Neural crest cell (in vitro differentiated cells): ENCODE measurements around the gene FBXL4. TPM values are rescaled to one million over a fixed set of nuclear protein-coding genes. Genes with fewer than 3 reads are reported as not detected.

Experiments used
- DNase-seq: peaks from one replicate; pipeline ENCODE4 v3.0.0; 2021; ENCODE audit warnings: low read depth, mixed read lengths, low spot score
- H3K27ac Mint-ChIP-seq: one replicate; pipeline ENCODE4 v1.8.0; 2021; ENCODE audit warnings: mild to moderate bottlenecking, mixed read lengths; ENCODE audit not compliant: unreplicated experiment
- H3K27me3 Mint-ChIP-seq: 2 replicates; pipeline ENCODE4 v1.8.0; 2021; ENCODE audit warnings: low read depth, mild to moderate bottlenecking, mixed read lengths
- H3K36me3 Mint-ChIP-seq: 2 replicates; pipeline ENCODE4 v1.8.0; 2021; ENCODE audit warnings: low read depth, mild to moderate bottlenecking, mixed read lengths
- H3K4me1 Mint-ChIP-seq: 2 replicates; pipeline ENCODE4 v1.8.0; 2021; ENCODE audit warnings: mixed read lengths
- H3K4me3 Mint-ChIP-seq: one replicate; pipeline ENCODE4 v1.8.0; 2021; ENCODE audit warnings: mild to moderate bottlenecking, mixed read lengths
- H3K9me3 Mint-ChIP-seq: 2 replicates; pipeline ENCODE4 v1.8.0; 2021; ENCODE audit warnings: mixed read lengths
- CTCF ChIP-seq: fragments of 200-600 bp; sonication (generic); conservative IDR thresholded peaks from 2 replicates; pipeline ENCODE4 v1.5.0; 2021; ENCODE audit warnings: antibody characterized with exemption, mild to moderate bottlenecking
- long read RNA-seq: library from polyadenylated mRNA; unstranded; transcript quantifications from one replicate; pipeline ENCODE4 v2.0.0, GENCODE V29; 2020
- total RNA-seq: library from RNA; stranded (reverse); gene quantifications from 2 replicates; pipeline ENCODE4 v1.2.1, GENCODE V29; 2021

Gene FBXL4
- 9.5 and 10.2 TPM in 2 replicates for total RNA-seq
- long read RNA-seq, full-length matches to known transcripts: 12 of 33 reads
- long read RNA-seq, partial matches to known transcripts: 9 of 33 reads
- long read RNA-seq, other reads (novel, unspliced or antisense): 12 of 33 reads

GRCh38 chr6:98947411-98948292 lies at the start of gene FBXL4:
FBXL4 (minus strand) TSS chr6:98947946; CDS start chr6:98926988, 20,958 bp downstream.
- peak within 1 kb of the TSS; percentile 25 for H3K27ac Mint-ChIP-seq
- peak within 1 kb of the TSS; percentile 97 for H3K4me3 Mint-ChIP-seq
- H3K27me3 Mint-ChIP-seq: no peaks in the 10 kb centered on the region
- H3K9me3 Mint-ChIP-seq: peaks cover 18% of the 10 kb centered on the region
- DNase-seq: peak; percentile 70
- peaks cover 7% of the 10 kb centered on the region for H3K36me3 Mint-ChIP-seq
- peaks cover 19% of the 10 kb centered on the region for H3K4me1 Mint-ChIP-seq
- TF ChIP-seq CTCF: no peak

GRCh38 chr6:98995116-98995515 lies 47.4 kb upstream of the FBXL4 start:
- Mint-ChIP-seq H3K27me3 (no peaks in the 10 kb centered on the region), H3K4me1 (no peaks in the 10 kb centered on the region), H3K4me3 (no peak overlapping the region), H3K36me3 (no peaks in the 10 kb centered on the region), H3K9me3 (no peaks in the 10 kb centered on the region), H3K27ac (no peak overlapping the region)
- DNase-seq: no peak
- TF ChIP-seq CTCF: no peak

GRCh38 chr6:98992535-98992934 lies 44.8 kb upstream of the FBXL4 start:
- no peak overlapping the region for H3K4me3 Mint-ChIP-seq
- H3K9me3 Mint-ChIP-seq: peaks cover 2% of the 10 kb centered on the region
- no peaks in the 10 kb centered on the region for H3K36me3 Mint-ChIP-seq
- H3K4me1 Mint-ChIP-seq: no peaks in the 10 kb centered on the region
- TF ChIP-seq CTCF: no peak
- DNase-seq: no peak
- no peaks in the 10 kb centered on the region for H3K27me3 Mint-ChIP-seq
- no peak overlapping the region for H3K27ac Mint-ChIP-seq

- peaks cover 7% of the 10 kb centered on the region for H3K9me3 Mint-ChIP-seq
- H3K36me3 Mint-ChIP-seq: no peaks in the 10 kb centered on the region
- no peak for DNase-seq
- TF ChIP-seq CTCF: no peak
- no peaks in the 10 kb centered on the region for H3K27me3 Mint-ChIP-seq
- H3K4me1 Mint-ChIP-seq: peaks cover 7% of the 10 kb centered on the region
- H3K4me3 Mint-ChIP-seq: no peak overlapping the region
- no peak overlapping the region for H3K27ac Mint-ChIP-seq
Measured at GRCh38 chr6:98986071-98986615, 38.4 kb upstream of the FBXL4 start.

- TF ChIP-seq CTCF: no peak
- DNase-seq: no peak
- Mint-ChIP-seq H3K27me3 (no peaks in the 10 kb centered on the region), H3K4me3 (no peak overlapping the region), H3K9me3 (peaks cover 7% of the 10 kb centered on the region), H3K36me3 (no peaks in the 10 kb centered on the region), H3K4me1 (peaks cover 11% of the 10 kb centered on the region), H3K27ac (no peak overlapping the region)
Measured at GRCh38 chr6:98985391-98985790, 37.6 kb upstream of the FBXL4 start.
